Measurements from ENCODE around the gene PORCN.

- TF ChIP-seq POLR2A (IDR thresholded peaks at IDR 0.05): peak in 1 of 2 donors; percentile 34
- peak in 4 of 6 experiments; percentile 47 to 61 (median 50) for TF ChIP-seq CTCF (IDR thresholded peaks at IDR 0.05)
Observed at GRCh38 chrX:48539345-48540027, 30.7 kb downstream of the PORCN start, which contains the start of gene TBC1D25.
